HepG2 (cell line): ENCODE results near the gene MXRA8.

Source experiments
- GABPA ChIP-seq, 2 experiments: IDR thresholded peaks; 2 replicates each; pipeline ENCODE4 v1.6.1; 2011 to 2016; ENCODE audit warnings: low read depth in 2 of 2, low read length in 1 of 2, missing biosample characterization in 1 of 2, missing genetic modification characterization in 1 of 2
- ZBTB8A ChIP-seq: sonication (generic); formaldehyde crosslinking; IDR thresholded peaks from 2 replicates; pipeline ENCODE4 v1.4.0; 2020; ENCODE audit warnings: mild to moderate bottlenecking, low read depth, missing genetic modification reagents, borderline replicate concordance
- ZFP36 ChIP-seq: fragments of 150-350 bp; IDR thresholded peaks from 2 replicates; pipeline ENCODE4 v1.6.1; 2018; ENCODE audit warnings: borderline replicate concordance, low read length, low read depth; ENCODE audit not compliant: partially characterized antibody
- ZNF503 ChIP-seq: sonication (generic); formaldehyde crosslinking; IDR thresholded peaks from 2 replicates; pipeline ENCODE4 v1.4.0; 2020; ENCODE audit warnings: missing genetic modification reagents

DNA sequence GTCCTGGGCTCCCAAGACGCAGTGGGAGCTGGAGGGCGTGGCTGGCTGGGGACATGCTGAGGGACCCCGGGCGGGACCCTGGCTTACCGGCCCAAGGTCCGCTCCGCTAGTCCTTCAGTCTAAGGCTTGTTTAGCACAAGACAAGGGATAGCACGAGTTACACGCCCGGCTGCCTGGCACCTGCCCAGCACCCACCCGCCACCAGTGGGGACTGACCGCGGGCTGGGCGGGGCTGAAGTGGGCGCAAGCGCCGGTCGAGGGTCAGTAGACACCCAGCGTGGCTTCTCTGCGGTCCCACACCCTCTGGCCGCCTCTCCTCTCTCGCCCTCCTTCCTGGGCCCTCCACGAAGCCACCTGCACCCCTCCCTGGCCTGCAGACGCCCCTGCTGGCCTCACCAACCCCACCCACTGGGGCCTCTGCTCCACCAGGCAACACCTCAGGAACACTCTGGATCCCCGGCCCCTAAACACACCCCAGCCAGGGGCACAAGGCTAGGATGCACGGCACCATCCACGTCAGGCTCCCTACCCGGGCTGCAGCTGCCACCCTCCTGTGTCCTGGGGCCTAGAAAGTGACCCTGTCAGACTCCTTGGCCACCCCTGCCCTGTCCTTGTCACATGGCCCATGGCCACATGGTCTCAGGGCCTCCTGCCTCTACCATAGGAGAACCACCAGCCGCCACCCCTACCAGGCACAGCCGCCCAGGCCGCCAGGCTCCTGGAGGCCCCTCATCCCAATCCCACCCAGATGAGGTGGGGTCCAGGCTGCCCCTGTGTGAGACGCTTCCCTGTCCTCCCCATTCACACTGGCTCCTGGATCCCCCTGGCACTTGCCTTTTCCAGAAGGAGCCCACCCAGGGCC is 21.2 kb downstream of the MXRA8 start:
- TF ChIP-seq ZFP36 (no peak), ZBTB8A (CRISPR knock-in tag) (no peak), GABPA (IDR thresholded peaks at IDR 0.05; ENCODE audit: low read depth, low read length) (no peak), GABPA (CRISPR knock-in tag; IDR thresholded peaks at IDR 0.05; ENCODE audit: low read depth) (no peak), ZNF503 (CRISPR knock-in tag) (no peak)
